Progenitor cell of endocrine pancreas (in vitro differentiated cells): ENCODE data around the gene WWC2. TPM values are rescaled to one million over a fixed set of nuclear protein-coding genes. Genes with fewer than 3 reads are reported as not detected.

Experiments
- DNase-seq: peaks from one replicate; pipeline ENCODE4 v3.0.0; 2021; ENCODE audit warnings: low spot score; ENCODE audit not compliant: unreplicated experiment
- H3K27ac Mint-ChIP-seq: 2 replicates; pipeline ENCODE4 v1.8.0; 2021; ENCODE audit warnings: mild to moderate bottlenecking, moderate library complexity, mixed read lengths
- H3K27me3 Mint-ChIP-seq: 2 replicates; pipeline ENCODE4 v1.8.0; 2021; ENCODE audit warnings: mixed read lengths
- H3K36me3 Mint-ChIP-seq: 2 replicates; pipeline ENCODE4 v1.8.0; 2022; ENCODE audit warnings: mixed read lengths; ENCODE audit not compliant: insufficient read depth
- H3K4me1 Mint-ChIP-seq: 2 replicates; pipeline ENCODE4 v1.8.0; 2021; ENCODE audit warnings: low read depth, mixed read lengths
- H3K4me3 Mint-ChIP-seq: 2 replicates; pipeline ENCODE4 v1.8.0; 2021; ENCODE audit warnings: low read depth, mild to moderate bottlenecking, moderate library complexity, mixed read lengths
- H3K9me3 Mint-ChIP-seq: 2 replicates; pipeline ENCODE4 v1.8.0; 2021; ENCODE audit warnings: low read depth, mixed read lengths
- CTCF ChIP-seq: fragments of 200-600 bp; sonication (generic); IDR thresholded peaks from one replicate; pipeline ENCODE4 v1.5.0; 2021; ENCODE audit warnings: antibody characterized with exemption, mild to moderate bottlenecking; ENCODE audit not compliant: unreplicated experiment
- total RNA-seq: library from RNA; stranded (reverse); gene quantifications from 2 replicates; pipeline ENCODE4 v1.2.1, GENCODE V29; 2021

Gene WWC2
- total RNA-seq, 1 donor from 2014 or later = 57.0 TPM

- Mint-ChIP-seq H3K27ac (no peak overlapping the region), H3K4me3 (no peak overlapping the region), H3K36me3 (peaks cover 4% of the 10 kb centered on the region), H3K4me1 (peaks cover 22% of the 10 kb centered on the region), H3K9me3 (no peaks in the 10 kb centered on the region), H3K27me3 (no peaks in the 10 kb centered on the region)
- DNase-seq = no peak
- no peak for TF ChIP-seq CTCF
Measured at GRCh38 chr4:183141997-183142396, 42.9 kb downstream of the WWC2 start.

GRCh38 chr4:183142571-183143550 lies 43.8 kb downstream of the WWC2 start:
- no peak for DNase-seq
- H3K4me3 Mint-ChIP-seq = no peak overlapping the region
- H3K9me3 Mint-ChIP-seq = no peaks in the 10 kb centered on the region
- peaks cover 4% of the 10 kb centered on the region for H3K36me3 Mint-ChIP-seq
- H3K27ac Mint-ChIP-seq = no peak overlapping the region
- TF ChIP-seq CTCF = no peak
- H3K4me1 Mint-ChIP-seq = peaks cover 20% of the 10 kb centered on the region
- H3K27me3 Mint-ChIP-seq = no peaks in the 10 kb centered on the region

GRCh38 chr4:183144787-183145186 lies 45.7 kb downstream of the WWC2 start:
- Mint-ChIP-seq H3K36me3 (no peaks in the 10 kb centered on the region), H3K9me3 (no peaks in the 10 kb centered on the region), H3K4me1 (peaks cover 12% of the 10 kb centered on the region), H3K27ac (no peak overlapping the region), H3K4me3 (no peak overlapping the region), H3K27me3 (no peaks in the 10 kb centered on the region)
- TF ChIP-seq CTCF = no peak
- no peak for DNase-seq

GRCh38 chr4:183145773-183146172 lies 46.7 kb downstream of the WWC2 start:
- no peak for TF ChIP-seq CTCF
- no peak for DNase-seq
- Mint-ChIP-seq H3K4me1 (peaks cover 12% of the 10 kb centered on the region), H3K36me3 (no peaks in the 10 kb centered on the region), H3K27ac (no peak overlapping the region), H3K4me3 (no peak overlapping the region), H3K27me3 (no peaks in the 10 kb centered on the region), H3K9me3 (no peaks in the 10 kb centered on the region)

- Mint-ChIP-seq H3K27ac (peak overlapping the region; percentile 7), H3K9me3 (no peaks in the 10 kb centered on the region), H3K4me3 (no peak overlapping the region)
Measured at GRCh38 chr4:183146478-183146877, 47.4 kb downstream of the WWC2 start.

More at GRCh38 chr4:183146478-183146877, 47.4 kb downstream of the WWC2 start:
- Mint-ChIP-seq H3K4me1 (peaks cover 12% of the 10 kb centered on the region), H3K36me3 (no peaks in the 10 kb centered on the region), H3K27me3 (no peaks in the 10 kb centered on the region)
- TF ChIP-seq CTCF = no peak
- no peak for DNase-seq
